NB4 (cell line): Measurements from ENCODE around the gene PPP4R2.

Experiments
- MYC ChIP-seq: IDR thresholded peaks from 2 replicates; pipeline ENCODE4 v1.6.1; 2011; ENCODE audit warnings: low read depth, low read length
- POLR2A ChIP-seq: IDR thresholded peaks from 2 replicates; pipeline ENCODE4 v1.6.1; 2011; ENCODE audit warnings: mild to moderate bottlenecking; ENCODE audit not compliant: insufficient read length; ENCODE audit errors: extremely low read depth
- TF ChIP-seq, protein P1 (sequence below): IDR thresholded peaks from one replicate; pipeline ENCODE4 v1.5.1; 2012; ENCODE audit warnings: low read depth, low read length

- TF ChIP-seq, protein P1, sequence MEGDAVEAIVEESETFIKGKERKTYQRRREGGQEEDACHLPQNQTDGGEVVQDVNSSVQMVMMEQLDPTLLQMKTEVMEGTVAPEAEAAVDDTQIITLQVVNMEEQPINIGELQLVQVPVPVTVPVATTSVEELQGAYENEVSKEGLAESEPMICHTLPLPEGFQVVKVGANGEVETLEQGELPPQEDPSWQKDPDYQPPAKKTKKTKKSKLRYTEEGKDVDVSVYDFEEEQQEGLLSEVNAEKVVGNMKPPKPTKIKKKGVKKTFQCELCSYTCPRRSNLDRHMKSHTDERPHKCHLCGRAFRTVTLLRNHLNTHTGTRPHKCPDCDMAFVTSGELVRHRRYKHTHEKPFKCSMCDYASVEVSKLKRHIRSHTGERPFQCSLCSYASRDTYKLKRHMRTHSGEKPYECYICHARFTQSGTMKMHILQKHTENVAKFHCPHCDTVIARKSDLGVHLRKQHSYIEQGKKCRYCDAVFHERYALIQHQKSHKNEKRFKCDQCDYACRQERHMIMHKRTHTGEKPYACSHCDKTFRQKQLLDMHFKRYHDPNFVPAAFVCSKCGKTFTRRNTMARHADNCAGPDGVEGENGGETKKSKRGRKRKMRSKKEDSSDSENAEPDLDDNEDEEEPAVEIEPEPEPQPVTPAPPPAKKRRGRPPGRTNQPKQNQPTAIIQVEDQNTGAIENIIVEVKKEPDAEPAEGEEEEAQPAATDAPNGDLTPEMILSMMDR = no peak
- TF ChIP-seq POLR2A (no peak), MYC (no peak)
Measured at GRCh38 chr3:72993391-72993790, 3.2 kb upstream of the PPP4R2 start.
